ENCODE data around the gene NDUFV3.

NDUFV3 gene

DNA sequence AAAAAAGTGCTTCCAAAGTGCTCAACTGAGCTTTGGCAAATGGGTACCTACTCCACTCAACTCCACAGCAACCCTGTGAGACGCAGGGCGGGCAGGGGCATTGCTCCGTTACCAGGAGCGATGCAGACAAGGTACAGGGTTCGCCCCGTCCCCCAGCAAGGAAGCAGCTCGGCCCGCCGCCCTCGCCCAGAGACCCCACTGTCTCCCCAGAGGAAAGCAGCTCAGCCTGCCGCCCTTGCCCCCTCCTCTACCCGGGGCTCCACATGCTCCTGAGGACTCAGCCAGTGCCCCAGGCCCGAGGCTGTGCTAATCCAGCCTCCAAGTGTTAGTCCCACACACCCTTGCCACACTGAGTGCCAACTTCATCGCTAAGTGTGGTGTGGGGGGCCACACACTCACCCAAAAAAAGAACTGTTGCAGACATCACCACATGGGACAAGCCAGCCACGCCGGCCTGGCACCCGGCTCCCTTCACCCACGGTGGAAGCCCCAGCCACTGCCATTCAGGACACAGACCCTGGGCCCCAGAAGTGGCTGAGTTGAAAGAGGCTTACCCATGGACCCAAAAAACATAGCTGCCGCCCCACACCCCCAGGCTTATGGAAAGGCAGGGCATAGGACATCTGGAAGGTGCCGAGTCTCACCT lies 40.1 kb upstream of the NDUFV3 start:
- H3K4me3 ChIP-seq (ENCODE audit: low read depth, low read length): no peak overlapping the region
- TF ChIP-seq, protein P1, sequence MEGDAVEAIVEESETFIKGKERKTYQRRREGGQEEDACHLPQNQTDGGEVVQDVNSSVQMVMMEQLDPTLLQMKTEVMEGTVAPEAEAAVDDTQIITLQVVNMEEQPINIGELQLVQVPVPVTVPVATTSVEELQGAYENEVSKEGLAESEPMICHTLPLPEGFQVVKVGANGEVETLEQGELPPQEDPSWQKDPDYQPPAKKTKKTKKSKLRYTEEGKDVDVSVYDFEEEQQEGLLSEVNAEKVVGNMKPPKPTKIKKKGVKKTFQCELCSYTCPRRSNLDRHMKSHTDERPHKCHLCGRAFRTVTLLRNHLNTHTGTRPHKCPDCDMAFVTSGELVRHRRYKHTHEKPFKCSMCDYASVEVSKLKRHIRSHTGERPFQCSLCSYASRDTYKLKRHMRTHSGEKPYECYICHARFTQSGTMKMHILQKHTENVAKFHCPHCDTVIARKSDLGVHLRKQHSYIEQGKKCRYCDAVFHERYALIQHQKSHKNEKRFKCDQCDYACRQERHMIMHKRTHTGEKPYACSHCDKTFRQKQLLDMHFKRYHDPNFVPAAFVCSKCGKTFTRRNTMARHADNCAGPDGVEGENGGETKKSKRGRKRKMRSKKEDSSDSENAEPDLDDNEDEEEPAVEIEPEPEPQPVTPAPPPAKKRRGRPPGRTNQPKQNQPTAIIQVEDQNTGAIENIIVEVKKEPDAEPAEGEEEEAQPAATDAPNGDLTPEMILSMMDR (IDR thresholded peaks at IDR 0.05; ENCODE audit: borderline replicate concordance, insufficient read depth, low read depth, low read length): no peak

DNA sequence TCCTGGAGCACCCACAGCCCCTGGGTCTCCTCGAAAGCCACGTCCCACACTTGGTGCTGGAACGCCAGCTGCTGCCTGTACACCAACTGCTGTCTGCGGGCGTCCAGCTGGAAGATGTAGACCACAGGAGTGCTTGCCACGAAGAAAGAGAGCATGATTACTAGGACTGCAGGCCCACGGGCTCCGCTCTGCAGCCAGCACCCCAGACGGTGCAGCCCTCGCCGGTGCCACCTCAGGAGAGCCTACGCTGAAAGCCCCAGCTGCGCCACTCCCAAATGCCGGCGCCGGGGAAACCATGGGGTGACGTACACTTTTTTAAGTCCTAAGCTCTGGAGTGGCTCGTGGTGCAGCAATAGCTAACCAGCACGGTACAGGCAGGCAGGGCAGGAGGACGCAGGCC lies 39.5 kb upstream of the NDUFV3 start:
- no peak overlapping the region for H3K4me3 ChIP-seq (ENCODE audit: low read depth, low read length)
- TF ChIP-seq, protein P1 (IDR thresholded peaks at IDR 0.05; ENCODE audit: borderline replicate concordance, insufficient read depth, low read depth, low read length): no peak

DNA sequence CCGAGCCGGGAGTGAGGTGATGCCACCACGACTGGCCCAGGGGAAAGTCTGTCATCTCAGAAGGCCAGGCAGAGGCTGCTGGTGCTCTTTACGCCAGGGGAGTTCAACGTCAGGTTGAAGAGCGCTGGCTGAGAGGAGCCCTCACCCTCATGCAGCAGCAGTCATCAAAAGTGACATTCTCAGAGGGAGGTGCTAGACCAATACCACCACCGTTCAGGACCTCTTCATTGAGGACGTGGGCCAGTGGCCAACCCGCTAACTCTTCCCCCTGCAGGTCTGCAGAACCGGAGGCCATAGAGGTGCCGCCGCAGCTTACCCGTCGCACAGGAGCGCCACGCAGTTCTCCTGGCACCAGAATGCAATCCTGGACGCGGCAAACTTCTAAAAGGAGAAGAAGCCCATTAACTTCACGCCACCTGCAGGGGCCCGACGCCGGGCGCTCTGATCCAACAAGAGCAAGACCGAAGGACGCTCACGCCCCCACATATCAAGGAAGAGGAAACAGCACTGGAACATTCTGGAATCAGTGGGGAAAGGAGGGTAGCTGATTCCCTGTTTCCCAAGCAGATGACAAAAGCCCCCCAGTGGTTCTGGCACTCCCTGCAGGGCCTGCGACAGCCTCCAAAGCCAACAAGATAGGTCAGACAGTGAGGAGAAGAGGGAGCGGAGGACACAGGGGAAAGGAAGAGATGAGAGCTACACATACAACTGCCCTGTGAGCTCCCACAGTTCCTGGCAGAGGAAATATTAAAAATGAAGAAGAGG lies 38.7 kb upstream of the NDUFV3 start:
- TF ChIP-seq, protein P1 (IDR thresholded peaks at IDR 0.05; ENCODE audit: borderline replicate concordance, insufficient read depth, low read depth, low read length): no peak

DNA sequence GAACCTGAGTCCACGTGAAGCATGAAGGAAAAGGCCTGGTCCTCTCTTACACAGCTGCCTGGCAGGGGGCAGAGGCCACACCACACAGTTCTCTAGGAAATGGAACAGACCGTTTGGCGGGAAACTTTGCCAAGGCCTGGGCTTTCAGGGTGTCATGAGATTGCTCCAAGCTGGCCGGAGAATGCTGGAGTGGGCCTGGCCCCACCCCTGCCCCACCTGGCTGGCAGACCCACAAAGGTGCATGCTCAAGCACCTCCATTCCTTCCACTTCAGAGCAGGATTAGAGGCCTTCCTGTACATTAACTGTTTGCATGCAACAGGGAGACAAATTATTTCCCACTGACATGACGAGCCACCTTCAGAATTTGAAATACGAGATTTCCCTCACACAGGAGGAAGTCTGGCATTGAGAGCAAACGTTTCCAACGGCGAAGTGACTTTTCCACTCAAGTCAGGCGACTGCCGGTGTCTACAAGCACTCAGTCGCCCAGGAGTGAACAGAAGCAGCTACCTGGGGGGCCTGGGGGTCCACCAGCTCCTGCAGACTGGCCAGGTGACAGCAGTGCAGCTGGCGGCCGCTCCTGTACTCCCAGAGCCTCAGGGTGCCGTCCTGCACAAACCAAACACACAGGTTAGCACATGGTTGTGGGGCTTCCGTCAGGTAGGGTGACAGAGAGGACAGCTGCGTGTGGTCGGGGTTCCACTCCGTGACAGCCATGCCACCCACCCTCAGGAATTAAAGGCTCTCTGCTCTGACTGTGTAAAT lies 37.8 kb upstream of the NDUFV3 start:
- TF ChIP-seq, protein P1 (IDR thresholded peaks at IDR 0.05; ENCODE audit: borderline replicate concordance, insufficient read depth, low read depth, low read length): no peak

More for the DNA sequence above, 38.7 kb upstream of the NDUFV3 start:
- H3K4me3 ChIP-seq (ENCODE audit: low read depth, low read length): no peak overlapping the region

DNA sequence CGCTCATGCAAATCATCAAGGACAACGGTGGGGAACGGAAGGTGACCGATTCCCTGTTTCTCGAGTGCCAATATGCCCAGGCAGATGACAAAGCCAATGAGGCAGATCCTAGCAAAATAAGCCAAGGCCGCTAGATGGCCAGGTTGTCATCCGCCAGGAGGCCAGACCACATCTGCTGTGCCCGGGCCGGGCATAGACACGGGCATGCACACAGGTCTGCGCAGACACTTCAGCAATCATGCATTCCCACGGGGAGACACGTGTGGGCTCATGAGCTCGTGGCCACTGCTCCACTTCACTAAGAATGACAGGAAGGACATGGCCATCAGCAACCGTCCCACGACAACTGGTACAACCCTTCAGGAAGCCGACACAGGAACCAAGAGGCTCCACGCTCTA lies 37.2 kb upstream of the NDUFV3 start:
- TF ChIP-seq, protein P1 (IDR thresholded peaks at IDR 0.05; ENCODE audit: borderline replicate concordance, insufficient read depth, low read depth, low read length): no peak
- no peak overlapping the region for H3K4me3 ChIP-seq (ENCODE audit: low read depth, low read length)

More for the DNA sequence above, 37.8 kb upstream of the NDUFV3 start:
- no peak overlapping the region for H3K4me3 ChIP-seq (ENCODE audit: low read depth, low read length)

DNA sequence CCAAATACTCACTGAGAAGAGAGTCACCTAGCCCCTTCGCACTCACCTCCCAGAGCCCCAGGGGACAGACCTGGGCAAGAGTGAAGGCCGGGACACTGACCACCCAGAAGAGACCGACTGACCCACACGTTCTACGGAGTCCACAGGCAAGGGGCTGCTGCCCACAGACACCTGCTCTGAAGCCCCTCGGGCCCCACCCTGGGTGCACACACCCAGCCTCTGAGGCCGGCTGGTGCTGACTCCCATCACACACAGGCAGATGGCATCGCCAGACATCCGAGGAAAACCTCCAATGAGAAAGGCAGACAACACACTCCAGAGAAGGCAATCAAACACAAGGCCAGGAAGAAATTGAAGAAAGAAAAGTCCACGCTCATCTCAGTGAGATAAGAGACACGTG lies 35.9 kb upstream of the NDUFV3 start:
- H3K4me3 ChIP-seq (ENCODE audit: low read depth, low read length): no peak overlapping the region
- TF ChIP-seq, protein P1 (IDR thresholded peaks at IDR 0.05; ENCODE audit: borderline replicate concordance, insufficient read depth, low read depth, low read length): no peak

Data from GM12875 (cell line).